Fibroblast of skin of right quadriceps (primary cell): ENCODE results near the gene EIF4E2.

Source experiments
- DNase-seq: peaks from one replicate; pipeline ENCODE4 v3.0.0-alpha.2; 2013

EIF4E2 gene

GRCh38 chr2:232539298-232540231, 10.9 kb upstream of the EIF4E2 start, which contains the start of gene CHRNG:
TSS of gene CHRNG (plus strand) at chr2:232539692. CDS start at chr2:232539748, 56 bp downstream.
- DNase-seq: no peak

GRCh38 chr2:232540441-232541041, 9.9 kb upstream of the EIF4E2 start:
- DNase-seq: no peak

- no peak for DNase-seq
These were observed 9.1 kb upstream of the EIF4E2 start for GRCh38 chr2:232541195-232541960.

GRCh38 chr2:232541961-232542714, 8.4 kb upstream of the EIF4E2 start:
- DNase-seq: no peak

DNA sequence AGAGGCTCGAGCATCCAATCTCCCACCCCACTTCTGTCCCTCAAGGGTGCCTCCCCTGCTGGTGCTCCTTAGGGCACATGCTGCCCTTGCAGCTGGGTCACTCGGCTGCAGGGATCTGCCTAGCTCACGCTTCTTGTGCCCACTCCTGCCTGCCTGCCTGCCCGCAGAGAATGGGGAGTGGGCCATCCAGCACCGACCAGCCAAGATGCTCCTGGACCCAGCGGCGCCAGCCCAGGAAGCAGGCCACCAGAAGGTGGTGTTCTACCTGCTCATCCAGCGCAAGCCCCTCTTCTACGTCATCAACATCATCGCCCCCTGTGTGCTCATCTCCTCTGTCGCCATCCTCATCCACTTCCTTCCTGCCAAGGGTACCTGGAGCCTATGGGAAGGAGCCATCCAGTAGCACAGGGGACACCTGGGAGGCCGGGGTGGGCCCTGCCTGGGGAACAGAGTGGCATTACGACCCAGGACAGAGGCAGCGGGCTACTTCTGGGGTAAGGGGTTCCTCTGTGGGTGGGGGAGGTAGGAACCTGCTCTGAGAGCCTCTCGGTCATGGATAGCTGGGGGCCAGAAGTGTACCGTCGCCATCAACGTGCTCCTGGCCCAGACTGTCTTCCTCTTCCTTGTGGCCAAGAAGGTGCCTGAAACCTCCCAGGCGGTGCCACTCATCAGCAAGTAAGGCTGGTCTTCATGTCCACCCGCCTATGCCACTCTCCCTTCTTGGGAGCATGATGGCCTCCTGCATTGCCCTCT, 7.6 kb upstream of the EIF4E2 start:
- DNase-seq: no peak

- no peak for DNase-seq
These were observed 7.0 kb upstream of the EIF4E2 start for GRCh38 chr2:232543491-232543890.

- no peak for DNase-seq
These were observed 6.4 kb upstream of the EIF4E2 start for GRCh38 chr2:232543928-232544631.

- DNase-seq: no peak
These were observed 5.8 kb upstream of the EIF4E2 start for GRCh38 chr2:232544674-232545073.

DNA sequence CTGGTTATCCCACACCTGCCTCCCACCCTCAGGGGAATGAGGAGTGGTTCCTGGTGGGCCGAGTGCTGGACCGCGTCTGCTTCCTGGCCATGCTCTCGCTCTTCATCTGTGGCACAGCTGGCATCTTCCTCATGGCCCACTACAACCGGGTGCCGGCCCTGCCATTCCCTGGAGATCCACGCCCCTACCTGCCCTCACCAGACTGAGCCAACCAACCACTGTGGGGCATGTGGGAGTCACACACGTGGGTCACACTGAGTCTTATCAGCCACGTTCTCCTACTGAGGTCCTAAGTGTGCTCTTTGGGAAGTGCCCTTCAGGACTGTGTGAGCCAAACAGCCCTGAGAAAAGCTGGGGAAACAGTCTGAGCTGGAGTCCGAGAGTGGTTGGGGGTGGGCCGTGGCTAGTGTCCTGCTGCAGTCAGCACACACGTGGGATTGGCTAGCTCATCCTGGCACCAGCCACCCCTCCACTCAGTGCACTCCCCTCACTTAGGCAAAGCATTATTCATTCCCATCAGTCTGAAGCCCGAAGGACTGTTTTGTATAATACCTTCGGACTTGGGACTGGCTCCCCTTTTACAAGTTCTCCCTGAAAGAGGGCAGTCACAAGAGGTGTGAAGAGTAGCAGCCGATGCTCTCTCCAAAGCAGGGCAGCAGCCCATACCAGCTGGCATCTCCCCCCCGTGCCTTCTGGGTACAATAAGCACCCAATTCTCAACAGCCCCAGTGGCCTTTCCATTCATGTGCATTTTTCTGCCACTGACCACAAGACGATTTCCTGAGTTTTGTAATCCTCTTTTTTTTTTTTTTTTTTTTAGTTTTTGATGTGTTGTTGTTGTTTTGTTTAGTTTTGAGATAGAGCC, 4.7 kb upstream of the EIF4E2 start:
- no peak for DNase-seq

DNA sequence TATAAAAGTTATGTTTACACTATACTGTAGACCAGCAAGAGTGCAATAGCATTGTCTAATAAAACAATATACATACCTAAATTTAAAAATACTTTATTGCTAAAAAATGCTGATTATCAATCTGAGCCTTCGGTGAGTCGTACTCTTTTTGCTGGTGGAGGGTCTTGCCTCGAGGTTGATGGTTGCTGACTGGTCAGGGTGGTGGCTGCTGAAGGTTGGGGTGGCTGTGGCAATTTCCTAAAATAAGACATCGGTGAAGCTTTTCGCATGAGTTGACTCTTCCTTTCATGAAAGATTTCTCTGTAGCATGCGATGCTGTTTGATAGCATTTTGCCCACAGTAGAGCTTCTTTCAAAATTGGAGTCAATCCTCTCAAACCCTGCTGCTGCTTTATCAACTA, 2.5 kb upstream of the EIF4E2 start:
- DNase-seq: no peak

- peak; percentile 5 for DNase-seq
These were observed 685 bp upstream of the EIF4E2 start for GRCh38 chr2:232549655-232550353.

- no peak for DNase-seq
These were observed 755 bp downstream of the EIF4E2 start for GRCh38 chr2:232551250-232551638.

DNA sequence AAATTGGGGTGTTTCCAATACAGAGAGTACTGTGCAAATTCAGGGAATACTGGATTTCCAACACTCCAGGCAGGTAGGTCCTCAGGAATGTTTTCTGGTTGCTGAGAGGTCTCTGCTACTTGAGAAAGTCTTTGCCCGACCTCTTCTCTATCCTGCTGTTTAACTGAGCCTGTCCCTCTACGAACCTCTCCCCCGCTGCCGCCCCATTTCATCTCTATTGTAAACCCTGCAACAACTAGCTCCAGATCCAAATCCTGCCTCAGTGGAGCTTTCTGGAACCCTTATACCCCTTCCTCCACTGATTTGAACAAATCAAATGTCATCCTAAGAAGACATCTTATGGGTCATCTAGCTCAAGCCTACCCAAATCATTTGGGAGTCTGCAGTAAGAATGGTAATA, 1.3 kb downstream of the EIF4E2 start:
- DNase-seq: no peak

DNA sequence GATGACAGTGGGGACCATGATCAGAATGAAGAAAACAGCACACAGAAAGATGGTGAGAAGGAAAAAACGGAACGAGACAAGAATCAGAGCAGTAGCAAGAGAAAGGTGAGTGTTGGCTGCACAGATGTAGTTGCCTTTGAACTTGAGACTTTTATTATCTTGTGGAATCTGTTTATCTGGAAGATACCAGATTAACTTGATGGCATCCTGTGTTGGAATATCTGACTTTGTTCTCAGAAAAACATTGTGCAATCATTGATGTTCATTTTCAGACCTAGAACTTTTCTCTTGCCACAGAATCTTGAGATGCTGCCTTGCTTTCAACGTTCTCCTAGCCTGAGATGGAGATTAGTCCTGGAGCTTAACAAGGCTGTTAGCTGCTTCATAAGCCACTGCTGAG, 5.9 kb downstream of the EIF4E2 start:
- no peak for DNase-seq

DNA sequence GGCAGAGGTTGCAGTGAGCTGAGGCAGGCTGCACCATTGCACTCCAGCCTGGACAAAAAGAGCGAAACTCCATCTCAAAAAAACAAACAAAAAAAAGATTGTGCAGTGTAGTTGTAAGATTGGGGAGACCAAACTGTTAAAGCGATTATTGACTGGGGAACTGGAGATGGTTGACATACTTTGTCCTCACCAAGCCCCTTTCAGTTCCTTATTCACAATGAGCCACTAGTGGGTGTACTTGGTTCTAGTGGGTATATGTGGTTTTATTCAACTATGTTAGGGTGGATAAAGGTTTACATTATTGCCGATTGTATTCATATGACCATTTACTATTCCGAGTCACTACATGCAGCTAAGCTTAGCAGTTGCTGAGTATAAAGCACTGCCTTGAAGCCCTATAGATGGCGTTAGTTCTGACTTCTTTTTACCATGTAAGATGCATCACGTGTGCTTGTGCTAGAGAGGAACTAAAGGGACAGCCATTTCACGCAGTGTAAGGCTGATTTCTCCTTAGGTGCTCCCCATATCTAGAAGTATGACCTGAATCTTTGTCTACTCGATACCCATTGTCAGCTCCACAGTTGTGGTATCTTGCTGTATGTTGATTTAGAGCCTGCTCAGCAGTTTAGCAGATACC, 12.1 kb downstream of the EIF4E2 start:
- DNase-seq: no peak

DNA sequence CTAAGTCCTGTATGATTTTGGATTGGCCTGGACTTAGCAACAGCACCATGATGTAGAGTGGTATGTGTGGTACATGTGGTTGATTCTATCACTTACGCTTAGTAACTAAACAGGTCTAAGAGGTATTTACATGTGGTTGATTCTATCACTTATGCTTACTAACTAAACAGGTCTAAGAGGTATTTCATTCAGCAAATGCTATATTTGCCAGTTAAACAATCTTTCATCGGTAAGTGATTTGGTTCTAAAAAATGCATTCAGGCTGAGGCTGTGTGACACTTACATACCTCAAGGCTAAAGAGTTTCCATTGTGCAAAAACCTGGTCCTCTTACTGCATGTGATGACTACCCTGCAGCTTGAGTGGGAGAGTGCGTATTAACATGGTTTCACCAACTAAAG, 13.1 kb downstream of the EIF4E2 start:
- DNase-seq: peak; percentile 14

- DNase-seq: no peak
These were observed 17.2 kb downstream of the EIF4E2 start for GRCh38 chr2:232567721-232568120.

GRCh38 chr2:232568161-232568560, 17.7 kb downstream of the EIF4E2 start:
- peak; percentile 31 for DNase-seq

DNA sequence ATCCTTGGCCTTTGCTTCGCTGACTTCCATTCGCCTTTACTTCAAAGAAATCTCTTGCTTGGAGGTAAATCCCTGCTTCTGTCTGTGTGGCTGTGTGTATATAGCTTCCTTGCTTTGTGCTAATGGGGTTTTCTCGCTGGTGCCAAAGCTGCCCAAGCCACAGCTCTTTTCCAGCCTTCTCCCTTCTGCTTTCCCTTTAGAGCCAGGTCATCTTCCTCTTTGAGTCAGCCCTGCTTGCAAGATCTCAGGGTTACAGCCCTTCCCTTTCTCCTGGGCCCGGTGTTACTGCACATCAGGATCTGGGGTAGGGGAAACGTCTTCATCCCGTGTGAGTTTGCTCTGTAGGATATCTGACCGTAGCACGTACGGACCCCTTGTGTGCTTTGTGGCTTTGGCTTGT, 19.1 kb downstream of the EIF4E2 start:
- DNase-seq: no peak
